GM21825 (cell line): Measurements from ENCODE around the gene ABHD14A.
"Not testable (repeated sequence)": the region's sequence is repeated elsewhere in the genome, so short reads cannot be mapped to it uniquely, and the experiment has no call there.

ENCODE experiments used
- ATAC-seq: cut with Tn5 transposase; IDR thresholded peaks from one replicate; pipeline ENCODE4 v1.9.1; 2021; ENCODE audit warnings: mild to moderate bottlenecking, moderate library complexity; ENCODE audit not compliant: unreplicated experiment

The ABHD14A gene

DNA sequence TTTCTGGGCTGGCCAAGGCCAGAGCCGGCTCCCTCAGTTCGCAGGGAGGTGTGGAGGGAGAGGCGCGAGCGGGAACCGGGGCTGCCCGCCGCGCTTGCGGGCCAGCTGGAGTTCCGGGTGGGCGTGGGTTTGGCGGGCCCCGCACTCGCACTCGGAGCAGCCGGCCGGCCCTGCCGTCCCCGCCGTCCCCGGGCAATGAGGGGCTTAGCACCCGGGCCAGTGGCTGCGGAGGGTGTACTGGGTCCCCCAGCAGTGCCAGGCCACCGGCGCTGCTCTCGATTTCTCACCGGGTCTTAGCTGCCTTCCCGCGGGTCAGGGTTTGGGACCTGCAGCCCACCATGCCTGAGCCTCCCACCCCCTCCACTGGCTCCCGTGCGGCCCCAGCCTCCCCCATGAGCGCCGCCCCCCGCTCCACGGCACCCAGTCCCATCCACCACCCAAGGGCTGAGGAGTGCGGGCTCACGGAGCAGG is 15.7 kb downstream of the ABHD14A start:
- ATAC-seq = not testable (repeated sequence)

DNA sequence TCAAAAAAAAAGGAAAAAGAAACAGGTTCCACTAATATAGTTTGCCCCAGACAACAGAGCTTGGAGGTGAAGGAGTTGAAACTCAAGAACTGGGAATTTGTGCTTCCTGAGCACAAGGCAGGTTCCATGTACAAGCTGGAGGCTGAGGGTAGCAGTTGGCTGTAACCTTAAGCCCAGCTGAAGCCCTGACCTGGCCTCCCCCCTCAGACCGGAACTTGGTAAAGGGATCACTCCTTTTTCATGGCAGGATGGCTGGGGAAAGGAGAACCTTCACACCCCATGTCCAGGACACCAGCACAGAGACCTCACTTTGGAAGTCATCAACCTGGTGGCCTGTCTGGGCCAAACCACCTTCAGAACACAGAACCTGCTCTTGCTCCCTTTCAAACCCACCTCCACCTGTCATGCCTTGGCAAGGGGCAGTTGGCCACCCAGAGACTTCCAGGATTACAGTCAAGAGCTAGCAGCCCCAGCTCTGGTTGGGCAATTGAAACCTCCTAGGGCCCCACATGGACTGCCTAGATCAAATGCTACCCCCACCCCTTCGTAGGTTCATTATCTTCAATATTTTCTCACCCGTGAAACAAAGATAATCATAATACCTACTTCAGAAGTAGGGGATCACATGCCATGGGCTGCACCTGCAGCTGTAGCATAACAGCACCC is 17.3 kb downstream of the ABHD14A start:
- ATAC-seq = no peak

DNA sequence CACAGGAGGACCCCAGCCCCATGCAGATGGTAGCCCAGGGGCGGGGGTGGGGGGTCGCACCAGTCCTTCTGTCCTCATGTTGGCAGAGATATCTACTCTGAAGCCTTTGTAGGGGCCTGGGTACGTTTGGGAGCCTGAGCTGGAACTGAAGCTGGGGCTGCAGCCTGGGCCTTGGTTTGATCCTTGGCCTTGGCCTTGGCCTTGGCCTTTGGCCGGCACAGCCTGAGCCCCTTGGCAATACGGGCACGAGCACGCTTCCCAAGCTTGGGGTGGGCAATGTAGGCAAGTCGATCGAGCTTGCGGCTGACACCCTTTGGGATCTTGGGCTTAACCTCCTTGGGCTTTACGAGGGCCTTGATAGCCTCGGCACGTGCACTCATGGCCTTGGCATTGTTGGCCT is 18.8 kb downstream of the ABHD14A start:
- not testable (repeated sequence) for ATAC-seq

DNA sequence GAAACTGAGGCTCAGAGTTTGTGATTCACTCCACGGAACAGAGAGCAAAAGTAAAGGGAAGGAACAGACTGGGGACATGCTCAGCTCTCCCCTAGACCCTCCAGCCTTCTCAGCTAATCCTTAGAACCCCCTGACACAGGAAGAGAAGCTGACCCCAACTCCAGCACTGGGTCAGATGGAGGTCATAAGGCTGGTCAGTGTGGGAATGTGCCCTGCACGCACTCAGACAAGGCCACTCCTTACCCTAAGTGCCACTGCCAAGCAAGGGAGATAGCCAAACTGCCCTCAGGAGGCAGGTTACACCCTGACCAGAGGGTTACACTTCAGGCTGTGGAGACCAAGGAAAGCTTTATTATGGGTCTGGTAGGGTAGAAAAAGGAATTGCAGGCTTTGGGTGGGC is 19.7 kb downstream of the ABHD14A start:
- no peak for ATAC-seq

DNA sequence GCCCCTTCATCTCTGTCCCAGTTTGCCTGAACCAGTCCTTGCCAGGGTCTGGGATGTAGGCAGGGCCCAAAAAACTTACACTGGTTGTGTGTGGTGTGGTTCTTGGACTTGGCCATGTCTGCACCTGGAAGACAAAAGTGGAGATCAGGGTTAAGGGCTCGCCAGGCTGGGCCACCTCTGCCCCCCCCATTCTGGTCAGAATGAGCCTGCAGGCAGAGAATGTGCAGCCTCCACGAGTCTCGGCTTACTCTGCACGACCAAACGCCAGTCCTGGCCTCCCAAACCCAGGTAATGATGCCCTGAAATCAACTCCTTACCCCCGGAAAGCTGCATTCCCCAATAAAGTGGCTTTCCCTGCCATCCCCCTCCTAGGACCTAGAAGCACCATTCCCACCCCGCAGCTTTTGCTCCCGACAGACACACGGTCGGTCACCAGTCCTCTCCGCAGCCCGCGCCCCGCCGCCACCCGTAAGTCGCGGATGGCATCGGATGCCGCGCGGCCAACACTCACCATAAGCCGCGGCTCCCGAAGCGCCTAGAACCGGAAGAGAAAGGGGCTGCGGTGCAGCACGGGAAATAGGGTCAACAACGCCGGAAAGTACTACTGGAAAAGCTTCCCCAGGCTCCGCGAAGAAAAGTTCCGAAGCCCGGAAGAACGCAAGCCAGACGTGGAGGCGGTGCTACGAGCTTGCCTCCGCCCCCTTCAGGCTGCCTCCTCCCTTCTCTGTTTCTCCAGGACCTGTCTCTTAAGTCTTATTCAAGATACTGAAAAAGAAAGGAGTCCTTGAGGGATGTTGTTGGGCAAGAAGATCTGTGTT is 20.7 kb downstream of the ABHD14A start, which contains the start of gene RPL29:
Gene RPL29, minus strand, starts transcription at position 550 of the 818 bp plus-strand sequence. Its CDS starts 434 bp downstream, at position 116.
- ATAC-seq = peak; percentile 85

DNA sequence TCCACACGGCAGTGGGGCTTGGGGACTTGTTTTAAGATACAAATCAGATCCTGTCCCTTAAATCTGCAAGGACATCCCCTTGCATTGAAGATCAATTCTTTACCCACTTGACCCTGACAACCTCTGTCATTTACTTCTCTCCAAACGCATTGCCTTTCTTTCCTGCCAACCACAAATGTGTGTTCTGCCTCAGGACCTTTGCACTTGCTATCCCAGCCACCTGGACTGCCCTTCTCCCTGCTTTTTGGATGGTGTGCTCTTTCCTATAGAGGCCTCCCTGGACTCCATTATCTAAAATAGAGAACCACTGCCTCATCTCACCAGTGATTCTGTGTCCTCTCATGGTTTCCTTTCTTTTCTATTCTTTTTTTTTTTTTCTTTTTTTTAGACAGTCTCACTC is 22.3 kb downstream of the ABHD14A start:
- ATAC-seq = no peak

DNA sequence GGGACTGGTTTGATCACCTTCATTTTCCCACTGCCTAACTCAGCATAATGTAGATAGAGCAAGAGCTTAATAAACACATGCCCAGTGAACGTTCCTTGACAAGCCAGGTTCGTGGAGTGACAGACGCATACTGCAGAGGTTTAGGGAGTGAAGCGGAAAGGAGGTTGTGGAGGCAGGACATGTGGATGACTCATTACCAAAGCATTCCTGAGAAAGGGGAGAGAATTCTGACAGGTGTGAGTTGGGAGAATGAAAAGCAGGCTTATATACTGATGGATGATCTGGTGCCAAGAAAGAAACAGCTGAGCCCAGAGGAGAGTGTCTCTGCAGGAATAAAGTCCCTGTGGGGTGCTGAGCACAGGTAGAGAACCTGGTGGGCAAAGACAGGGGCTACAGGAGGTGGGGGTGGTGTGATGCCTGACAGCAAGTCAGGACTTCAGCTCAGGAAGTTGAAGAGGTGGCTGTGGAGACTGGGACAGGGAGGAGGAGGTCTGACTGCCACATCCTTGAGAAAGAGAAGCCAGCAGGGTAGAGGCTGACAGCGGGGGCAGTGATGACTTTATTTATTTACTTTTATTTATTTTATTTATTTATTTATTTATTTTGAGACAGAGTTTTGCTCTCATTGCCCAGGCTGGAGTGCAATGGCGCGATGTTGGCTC is 23.2 kb downstream of the ABHD14A start:
- no peak for ATAC-seq

DNA sequence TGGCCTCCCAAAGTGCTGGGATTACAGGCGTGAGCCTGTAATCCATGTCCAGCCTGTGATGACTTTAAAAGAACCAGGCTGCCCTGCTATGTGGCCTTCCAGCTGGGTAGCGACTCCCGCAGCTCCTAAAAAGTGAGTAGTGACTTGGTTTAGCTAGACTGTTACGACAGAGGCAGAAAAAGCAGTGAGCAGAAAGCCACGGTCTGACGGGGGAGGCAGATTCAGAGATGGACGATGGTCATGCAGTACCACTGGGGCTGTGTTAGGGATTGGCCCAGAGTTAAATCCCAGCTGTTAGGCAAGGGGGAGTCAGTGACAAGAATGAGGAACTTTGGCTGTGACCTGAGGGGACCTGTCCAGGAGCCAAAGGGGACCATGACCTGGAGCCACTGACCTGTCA is 23.9 kb downstream of the ABHD14A start:
- no peak for ATAC-seq

DNA sequence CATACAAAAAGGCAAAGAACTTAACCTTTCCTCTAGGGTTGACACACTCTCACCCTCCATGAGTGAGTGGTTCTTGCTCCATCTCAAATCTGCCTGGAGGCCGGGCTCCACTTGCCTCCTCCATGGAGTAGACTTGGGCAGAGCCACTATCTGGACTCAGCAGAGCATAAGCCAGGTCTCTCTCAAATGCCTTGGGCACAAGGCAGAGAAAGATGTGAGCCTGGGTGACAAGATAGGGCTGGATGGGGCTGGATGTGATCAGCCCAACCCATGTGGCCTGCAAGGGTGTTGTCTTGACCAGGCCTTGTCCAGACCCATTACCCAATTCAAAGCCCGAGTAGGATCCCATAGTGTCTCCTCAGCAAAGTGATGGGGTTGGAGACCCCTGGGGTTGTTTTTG is 25.0 kb downstream of the ABHD14A start:
- ATAC-seq = no peak

DNA sequence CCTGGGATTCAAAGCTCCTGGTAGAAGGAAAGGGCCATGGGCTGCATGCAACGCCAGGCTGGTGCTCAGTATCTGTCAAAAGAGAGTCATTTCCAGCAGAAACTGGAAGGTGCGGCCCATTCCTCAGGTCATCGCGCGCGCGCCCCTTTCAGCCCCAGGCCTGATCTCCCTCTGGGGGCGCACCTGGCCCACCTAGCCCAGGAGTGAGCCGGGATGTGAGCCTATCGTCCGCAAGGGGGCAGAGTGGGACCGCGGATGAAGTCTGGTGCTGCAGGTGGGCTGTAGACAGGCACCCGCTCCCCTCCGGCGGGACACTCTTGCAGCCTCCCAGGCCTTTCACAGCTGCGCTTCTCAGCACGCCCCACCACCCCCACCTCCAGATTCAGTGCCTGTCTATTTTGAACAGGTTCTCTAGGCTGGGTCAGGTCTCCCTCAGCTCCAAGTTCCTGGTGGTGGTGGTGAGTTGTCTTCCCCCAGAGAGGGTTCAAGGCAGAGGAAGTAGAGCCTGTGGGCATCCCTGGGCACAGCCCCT is 26.6 kb downstream of the ABHD14A start:
- ATAC-seq = peak; percentile 75

DNA sequence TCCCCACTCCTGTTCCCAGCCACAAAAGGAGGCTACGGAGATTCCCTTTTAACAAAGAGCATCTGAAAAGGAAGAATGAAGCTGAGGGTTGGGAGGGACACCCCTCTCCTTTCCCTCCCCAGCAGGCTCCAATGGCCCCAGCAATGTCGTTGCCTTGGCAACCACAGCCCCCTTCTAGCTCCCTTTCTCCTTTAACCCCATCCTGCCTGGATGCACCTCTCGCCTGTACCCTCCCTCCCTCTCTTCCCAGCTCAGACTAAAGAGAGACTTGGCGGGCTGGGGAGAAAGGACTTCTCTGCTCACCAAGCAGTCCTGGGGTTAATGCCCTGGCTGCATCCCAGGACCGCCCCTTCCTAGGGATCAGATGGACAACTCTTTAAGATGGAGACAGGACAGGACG is 27.9 kb downstream of the ABHD14A start:
- no peak for ATAC-seq

DNA sequence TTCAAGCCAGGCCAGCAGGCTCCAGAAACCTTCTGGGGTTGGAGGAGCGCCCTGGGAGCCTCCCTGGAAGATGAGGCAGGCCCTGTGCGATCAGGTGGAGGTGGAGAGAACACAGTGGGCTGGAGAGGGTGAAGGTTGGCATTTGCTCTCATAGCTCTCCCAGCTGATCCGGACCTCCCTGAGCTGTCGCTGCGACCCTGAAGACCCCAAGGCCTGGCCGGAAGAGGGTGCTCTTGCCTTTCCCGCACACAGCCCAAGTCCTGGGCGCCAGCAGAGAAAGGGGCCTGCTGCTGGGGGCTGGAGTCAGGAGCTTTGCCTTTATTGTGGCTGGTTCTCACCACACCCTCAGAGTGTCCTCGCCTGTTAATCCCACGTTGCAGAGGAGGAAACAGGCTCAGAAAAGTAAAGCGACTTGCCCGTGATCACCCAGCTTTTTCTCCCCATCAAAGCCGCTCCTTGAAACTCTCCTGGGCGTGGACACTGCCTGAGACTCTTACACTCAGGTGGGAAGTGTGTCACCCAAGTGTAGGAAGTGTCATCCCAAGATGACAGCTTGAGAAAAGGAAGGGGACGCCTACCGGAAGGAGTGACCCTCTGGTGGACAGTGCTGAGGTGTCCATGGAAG is 29.4 kb downstream of the ABHD14A start:
- no peak for ATAC-seq

DNA sequence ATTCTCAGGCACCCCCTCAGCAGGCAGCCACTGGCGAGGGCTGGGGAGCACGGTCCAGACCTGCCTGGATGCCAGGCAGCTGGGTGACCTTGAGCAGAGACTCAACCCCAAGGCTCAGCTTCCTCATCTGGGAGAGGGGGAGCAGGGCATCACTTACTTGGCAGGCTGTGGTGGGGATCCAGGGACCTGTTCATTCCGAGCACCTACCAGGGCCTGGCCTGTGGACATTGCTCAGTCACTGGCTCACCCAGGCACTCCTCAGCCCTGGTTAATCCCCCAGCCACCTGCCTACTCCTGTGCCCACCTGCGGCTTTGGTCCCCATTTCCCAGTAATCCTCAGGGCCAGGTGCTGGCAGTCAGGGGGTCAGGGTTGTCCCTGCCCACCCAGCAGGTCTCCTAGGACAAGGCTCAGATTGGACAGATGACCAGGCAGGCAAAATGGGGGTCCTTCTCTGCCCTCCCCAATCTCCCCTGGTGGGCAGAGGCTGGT is 30.1 kb downstream of the ABHD14A start:
- ATAC-seq = no peak

DNA sequence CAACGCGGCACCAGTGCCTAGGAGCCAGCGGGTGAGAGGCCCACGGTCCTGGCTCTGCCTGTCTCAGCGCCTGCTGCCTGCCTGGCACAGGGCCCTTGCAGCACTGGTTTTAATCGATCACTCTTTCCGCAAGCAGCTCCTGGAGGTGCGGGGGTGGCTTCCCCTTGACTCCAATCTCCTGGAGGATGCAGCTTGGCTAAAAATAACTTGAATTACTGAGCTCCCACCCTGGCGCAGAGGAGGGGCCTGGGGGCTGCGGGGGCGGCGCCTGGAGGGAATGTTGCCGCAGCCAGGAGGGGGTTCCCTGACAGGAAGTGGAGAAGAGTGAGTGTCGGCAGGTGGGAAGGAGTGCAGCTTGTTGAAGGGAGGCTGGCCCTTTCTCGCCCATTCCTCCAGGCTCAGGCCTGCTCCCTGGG is 30.7 kb downstream of the ABHD14A start:
- no peak for ATAC-seq

DNA sequence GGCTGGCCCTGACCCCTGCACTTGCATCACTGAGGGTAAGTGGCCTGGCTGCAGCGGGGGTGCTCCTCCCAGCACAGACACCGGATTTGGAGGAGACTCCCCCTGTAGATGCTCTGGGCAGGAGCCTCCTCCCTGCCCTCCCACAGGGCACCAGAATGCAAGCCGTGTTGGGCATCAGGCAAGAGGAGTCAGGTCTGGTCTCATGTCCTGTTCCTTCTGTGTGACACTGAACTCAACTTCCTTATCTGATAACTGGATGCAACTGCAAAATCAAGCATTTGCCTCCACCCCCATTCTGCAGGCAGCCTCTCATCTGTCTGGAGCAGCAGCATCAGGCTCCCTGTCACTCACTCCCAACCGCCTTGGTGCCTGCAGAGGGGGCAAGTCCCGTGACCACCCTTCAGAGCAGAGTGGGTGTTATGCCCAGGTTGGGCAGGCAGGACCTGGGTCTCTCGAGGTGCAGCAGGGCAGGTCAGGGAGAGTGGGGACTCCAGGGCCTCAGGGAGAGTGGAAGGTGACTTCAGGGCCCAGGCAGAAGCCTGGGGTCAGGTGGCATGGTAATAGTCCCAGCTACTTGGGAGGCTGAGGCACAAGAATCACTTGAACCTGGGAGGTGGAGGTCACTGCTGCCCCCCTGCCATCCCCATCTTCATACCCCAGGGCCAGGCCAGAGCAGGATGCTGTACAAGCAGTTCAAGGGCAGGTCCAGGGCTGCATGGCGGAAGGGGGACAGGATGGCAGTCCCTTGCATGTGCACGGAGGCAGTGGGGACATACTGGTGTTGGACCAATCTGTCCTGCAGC is 31.4 kb downstream of the ABHD14A start:
- no peak for ATAC-seq

DNA sequence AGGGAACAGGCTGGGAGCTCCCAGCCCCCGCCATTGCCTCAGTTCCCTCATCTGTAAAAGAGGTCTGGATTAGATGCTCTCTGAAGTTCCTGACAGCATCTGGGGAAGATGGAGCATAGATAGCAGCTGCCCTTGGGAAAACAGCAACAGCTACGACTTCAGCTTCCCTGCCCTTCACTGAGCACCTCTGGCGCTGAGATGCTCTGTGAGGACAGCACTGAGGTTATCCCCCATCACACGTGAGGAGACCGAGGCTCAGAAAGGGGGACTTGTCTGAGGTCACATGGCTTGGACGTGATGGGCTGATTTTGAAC is 31.9 kb downstream of the ABHD14A start:
- ATAC-seq = no peak

DNA sequence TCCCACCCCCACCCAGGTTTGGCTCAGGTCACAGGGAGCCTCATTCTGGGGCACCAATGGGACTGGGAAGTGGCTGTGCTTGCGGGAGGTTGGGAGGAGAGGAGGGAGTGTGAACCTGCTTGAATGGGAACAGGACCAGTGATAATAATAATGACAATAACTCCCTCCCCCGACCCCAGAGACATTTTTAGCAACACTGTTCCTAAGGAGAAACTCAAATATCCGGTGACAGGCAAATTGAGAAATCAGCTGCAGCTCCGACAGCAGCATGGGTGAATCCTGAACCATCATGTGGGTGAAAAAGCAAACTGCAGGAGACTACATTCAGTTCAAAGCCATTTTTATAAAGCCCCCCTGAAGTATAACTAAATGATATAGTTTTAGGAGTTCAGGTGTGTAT is 32.4 kb downstream of the ABHD14A start:
- ATAC-seq = no peak

DNA sequence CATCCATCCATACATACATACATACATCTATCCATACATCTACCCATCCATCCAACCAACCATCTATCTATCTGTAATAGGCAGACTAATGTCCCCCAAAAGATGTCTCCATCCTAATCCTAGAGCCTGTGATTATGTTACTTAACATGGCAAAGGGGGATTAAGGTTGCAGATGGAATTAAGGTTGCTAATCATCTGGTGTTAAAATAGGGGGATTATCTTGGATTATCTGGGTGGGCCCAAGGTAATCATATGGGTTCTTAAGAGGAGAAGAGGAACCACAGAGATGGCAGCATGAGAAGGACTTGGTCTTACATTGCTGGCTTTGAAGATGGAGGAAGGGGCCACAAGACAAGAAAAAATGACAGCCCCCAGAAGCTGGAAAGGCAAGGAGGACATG is 35.6 kb downstream of the ABHD14A start:
- no peak for ATAC-seq

DNA sequence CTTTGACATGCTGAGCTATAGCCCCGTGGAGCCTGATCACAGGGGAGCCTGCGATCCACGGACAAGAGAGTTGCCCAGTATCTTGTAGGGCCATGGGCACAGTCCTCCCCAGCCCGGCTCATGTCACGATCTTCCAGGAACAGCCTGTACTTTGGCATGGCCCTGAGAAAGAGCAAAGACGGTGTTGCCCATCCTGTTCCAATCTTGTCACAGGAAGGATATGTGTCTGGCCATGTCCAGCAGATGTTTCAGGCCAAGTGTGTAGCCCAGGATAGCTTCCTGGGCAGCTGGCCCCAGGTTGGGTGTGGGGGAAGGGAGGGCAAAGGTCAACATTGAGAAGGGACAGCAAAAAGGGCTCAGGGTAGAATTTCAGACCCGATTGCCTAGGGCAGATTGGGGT is 37.8 kb downstream of the ABHD14A start:
- no peak for ATAC-seq
